Activated B cell treated with CpG ODN at 0.5 μM for 24 hours (primary cell): Measurements from ENCODE around the gene MRGPRD. TPM values are rescaled to one million over a fixed set of nuclear protein-coding genes. Genes with fewer than 3 reads are reported as not detected.
"Not testable (repeated sequence)": the region's sequence is repeated elsewhere in the genome, so short reads cannot be mapped to it uniquely, and the experiment has no call there.

Experiments used
- ATAC-seq: fragments of 200-7000 bp; cut with Tn5 transposase; one replicate; pipeline ENCODE4 v1.10.0; 2021; ENCODE audit warnings: low read depth, mild to moderate bottlenecking, moderate library complexity
- CTCF ChIA-PET: fragments of 350-600 bp; sonication (Branson Sonifier 250); formaldehyde crosslinking; loops from one replicate; lab custom pipeline; 2021; ENCODE audit warnings: antibody characterized with exemption; lab: Charles Lee
- POLR2A ChIA-PET: fragments of 350-600 bp; sonication (Branson Sonifier 250); formaldehyde crosslinking; loops from one replicate; lab custom pipeline; 2021; ENCODE audit warnings: antibody characterized with exemption; lab: Charles Lee
- DNase-seq: peaks from one replicate; pipeline ENCODE4 v3.0.0; 2022
- H3K27ac Mint-ChIP-seq: one replicate; pipeline ENCODE4 v1.8.0; 2020; ENCODE audit warnings: mixed read lengths
- H3K27me3 Mint-ChIP-seq: one replicate; pipeline ENCODE4 v1.8.0; 2021; ENCODE audit warnings: mixed read lengths
- H3K36me3 Mint-ChIP-seq: one replicate; pipeline ENCODE4 v1.8.0; 2021; ENCODE audit warnings: low read depth, mixed read lengths
- H3K4me1 Mint-ChIP-seq: one replicate; pipeline ENCODE4 v1.8.0; 2021; ENCODE audit warnings: mixed read lengths
- H3K4me3 Mint-ChIP-seq: one replicate; pipeline ENCODE4 v1.8.0; 2020; ENCODE audit warnings: mild to moderate bottlenecking, mixed read lengths
- H3K9me3 Mint-ChIP-seq: one replicate; pipeline ENCODE4 v1.8.0; 2020; ENCODE audit warnings: mixed read lengths
- intact Hi-C: fragments of 100-400 bp; cut with micrococcal nuclease; formaldehyde crosslinking; loops from one replicate; pipeline ENCODE4 v1.15.1; 2024
- total RNA-seq: library from RNA; stranded (reverse); gene quantifications from 2 replicates; pipeline ENCODE4 v1.2.3, GENCODE V29; 2022
- TF ChIP-seq, protein P1 (sequence below): fragments of 200-600 bp; IDR thresholded peaks from one replicate; pipeline ENCODE4 v1.8.0; 2022; ENCODE audit warnings: antibody characterized with exemption, mild to moderate bottlenecking

Gene MRGPRD
- total RNA-seq, 1 donor from 2014 or later, result not detected

DNA sequence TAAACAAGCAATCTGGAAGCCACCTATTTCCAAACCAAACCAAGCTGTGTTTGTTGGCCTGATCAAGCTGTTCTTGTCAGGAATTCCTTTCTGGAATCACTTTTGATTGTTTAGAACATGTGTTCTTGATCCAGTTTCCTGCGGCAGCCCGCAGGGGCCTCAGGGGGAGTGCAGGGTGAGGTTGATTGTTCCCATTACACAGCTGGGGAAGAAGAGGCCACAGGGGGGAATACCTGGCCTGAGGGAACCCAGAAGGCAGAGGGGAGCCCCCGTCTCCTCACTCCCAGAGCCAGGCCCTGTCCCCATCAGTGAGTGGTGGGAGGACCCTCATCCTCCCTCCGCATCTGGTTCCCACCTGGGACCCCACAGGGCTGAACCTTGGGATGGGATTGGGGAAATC, 4.2 kb downstream of the MRGPRD start:
- ATAC-seq (no peak), DNase-seq (no peak)
- Mint-ChIP-seq H3K27me3 (peaks cover 15% of the 10 kb centered on the region), H3K4me1 (no peaks in the 10 kb centered on the region), H3K27ac (no peak overlapping the region), H3K4me3 (no peak overlapping the region), H3K9me3 (peaks cover under 1% of the 10 kb centered on the region), H3K36me3 (no peaks in the 10 kb centered on the region)
- TF ChIP-seq, protein P1, sequence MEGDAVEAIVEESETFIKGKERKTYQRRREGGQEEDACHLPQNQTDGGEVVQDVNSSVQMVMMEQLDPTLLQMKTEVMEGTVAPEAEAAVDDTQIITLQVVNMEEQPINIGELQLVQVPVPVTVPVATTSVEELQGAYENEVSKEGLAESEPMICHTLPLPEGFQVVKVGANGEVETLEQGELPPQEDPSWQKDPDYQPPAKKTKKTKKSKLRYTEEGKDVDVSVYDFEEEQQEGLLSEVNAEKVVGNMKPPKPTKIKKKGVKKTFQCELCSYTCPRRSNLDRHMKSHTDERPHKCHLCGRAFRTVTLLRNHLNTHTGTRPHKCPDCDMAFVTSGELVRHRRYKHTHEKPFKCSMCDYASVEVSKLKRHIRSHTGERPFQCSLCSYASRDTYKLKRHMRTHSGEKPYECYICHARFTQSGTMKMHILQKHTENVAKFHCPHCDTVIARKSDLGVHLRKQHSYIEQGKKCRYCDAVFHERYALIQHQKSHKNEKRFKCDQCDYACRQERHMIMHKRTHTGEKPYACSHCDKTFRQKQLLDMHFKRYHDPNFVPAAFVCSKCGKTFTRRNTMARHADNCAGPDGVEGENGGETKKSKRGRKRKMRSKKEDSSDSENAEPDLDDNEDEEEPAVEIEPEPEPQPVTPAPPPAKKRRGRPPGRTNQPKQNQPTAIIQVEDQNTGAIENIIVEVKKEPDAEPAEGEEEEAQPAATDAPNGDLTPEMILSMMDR, result no peak
- CTCF ChIA-PET, result interaction anchor here (0.8 kb wide), 1 partner anchor 23 kb away, joined by 3 read pairs; no protein-coding TSS in a partner anchor
- intact Hi-C loops, result no loop called here
- POLR2A ChIA-PET, result interaction anchor here (0.6 kb wide), 1 partner anchor 14 kb away, joined by 4 read pairs; no protein-coding TSS in a partner anchor

DNA sequence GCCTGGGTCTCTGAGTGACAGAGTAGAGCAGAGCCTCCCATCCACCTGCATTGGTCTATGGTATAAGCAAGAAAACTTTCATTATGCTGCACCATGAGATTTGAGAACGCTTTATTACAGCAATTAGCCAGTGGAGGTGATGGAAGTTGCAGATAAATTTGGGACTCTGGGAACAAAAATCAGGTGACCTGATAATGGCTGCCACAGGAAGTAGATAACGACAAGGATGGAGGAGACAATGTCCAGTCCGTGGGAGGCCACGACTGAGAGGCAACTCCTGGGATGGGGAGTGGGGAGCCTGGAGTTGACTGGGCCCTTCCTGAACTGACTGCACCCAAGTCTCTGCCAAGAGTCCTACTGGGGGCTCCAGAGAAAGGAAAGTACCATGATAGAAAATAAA, 4.7 kb downstream of the MRGPRD start:
- ChIA-PET POLR2A (no interaction called here), CTCF (no interaction called here)
- no peak for DNase-seq
- intact Hi-C loops, result no loop called here
- H3K9me3 Mint-ChIP-seq, result no peaks in the 10 kb centered on the region
- TF ChIP-seq, protein P1, result no peak
- no peaks in the 10 kb centered on the region for H3K36me3 Mint-ChIP-seq
- ATAC-seq, result no peak
- no peak overlapping the region for H3K4me3 Mint-ChIP-seq
- H3K4me1 Mint-ChIP-seq, result no peaks in the 10 kb centered on the region
- no peak overlapping the region for H3K27ac Mint-ChIP-seq
- H3K27me3 Mint-ChIP-seq, result peaks cover 17% of the 10 kb centered on the region

DNA sequence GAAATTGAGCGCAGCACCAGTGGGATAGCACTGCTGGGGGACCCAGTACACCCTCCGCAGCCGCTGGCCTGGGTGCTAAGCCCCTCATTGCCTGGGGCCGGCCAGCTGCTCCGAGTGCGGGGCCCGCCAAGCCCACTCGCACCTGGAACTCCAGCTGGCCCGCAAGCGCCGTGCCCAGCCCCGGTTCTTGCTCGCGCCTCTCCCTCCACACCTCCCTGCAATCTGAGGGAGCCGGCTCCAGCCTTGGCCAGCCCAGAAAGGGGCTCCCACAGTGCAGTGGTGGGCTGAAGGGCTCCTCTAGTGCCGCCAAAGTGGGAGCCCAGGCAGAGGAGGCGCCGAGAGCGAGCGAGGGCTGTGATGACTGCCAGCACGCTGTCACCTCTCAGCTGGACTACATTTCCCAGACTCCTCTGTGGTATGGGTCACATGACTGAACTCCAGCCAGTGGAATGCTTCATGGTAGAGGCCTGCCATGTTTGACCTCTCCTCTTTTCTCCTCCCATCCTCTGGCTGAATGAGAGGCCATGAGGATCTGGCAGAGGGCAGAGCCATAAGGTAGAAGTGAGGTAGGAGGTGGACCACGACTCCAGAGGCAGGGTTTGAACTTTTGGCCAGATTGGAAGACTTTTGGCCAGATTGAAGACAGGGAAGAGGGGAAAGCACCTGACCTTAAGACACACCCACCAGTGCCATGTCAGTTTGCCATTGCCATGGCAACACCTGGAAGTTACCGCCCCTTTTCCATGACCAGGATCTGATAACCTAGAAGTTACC, 6.2 kb downstream of the MRGPRD start:
- TF ChIP-seq, protein P1, result no peak
- no peak for DNase-seq

DNA sequence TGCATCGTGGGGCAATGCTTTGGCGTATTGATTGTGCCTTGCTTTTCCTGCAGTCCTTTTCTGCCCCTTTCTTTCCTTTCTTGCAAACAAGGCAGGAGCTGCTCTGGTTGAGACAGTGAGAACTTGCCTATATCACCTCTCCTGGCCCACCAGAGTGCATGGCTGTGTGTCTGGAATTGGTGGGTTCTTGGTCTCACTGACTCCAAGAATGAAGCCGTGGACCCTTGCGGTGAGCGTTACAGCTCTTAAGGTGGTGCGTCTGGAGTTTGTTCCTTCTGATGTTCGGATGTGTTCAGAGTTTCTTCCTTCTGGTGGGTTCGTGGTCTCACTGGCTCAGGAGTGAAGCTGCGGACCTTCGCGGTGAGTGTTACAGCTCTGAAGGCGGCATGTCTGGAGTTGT, 7.1 kb downstream of the MRGPRD start:
- POLR2A ChIA-PET, result interaction anchor here (0.6 kb wide), 1 partner anchor 65 kb away, joined by 8 read pairs; no protein-coding TSS in a partner anchor
- H3K36me3 Mint-ChIP-seq, ATAC-seq, H3K4me1 Mint-ChIP-seq, H3K4me3 Mint-ChIP-seq, DNase-seq, H3K9me3 Mint-ChIP-seq, intact Hi-C loops, CTCF ChIA-PET, H3K27ac Mint-ChIP-seq: not testable (repeated sequence)
- H3K27me3 Mint-ChIP-seq, result peaks cover 12% of the 10 kb centered on the region

More for the DNA sequence above, 6.2 kb downstream of the MRGPRD start:
- CTCF ChIA-PET, result no interaction called here
- intact Hi-C loops, result no loop called here
- no peaks in the 10 kb centered on the region for H3K9me3 Mint-ChIP-seq
- H3K36me3 Mint-ChIP-seq, result no peaks in the 10 kb centered on the region
- POLR2A ChIA-PET, result no interaction called here
- H3K4me3 Mint-ChIP-seq, result no peak overlapping the region
- H3K27me3 Mint-ChIP-seq, result peaks cover 20% of the 10 kb centered on the region
- no peak overlapping the region for H3K27ac Mint-ChIP-seq
- H3K4me1 Mint-ChIP-seq, result no peaks in the 10 kb centered on the region
- peak; percentile 45 for ATAC-seq

DNA sequence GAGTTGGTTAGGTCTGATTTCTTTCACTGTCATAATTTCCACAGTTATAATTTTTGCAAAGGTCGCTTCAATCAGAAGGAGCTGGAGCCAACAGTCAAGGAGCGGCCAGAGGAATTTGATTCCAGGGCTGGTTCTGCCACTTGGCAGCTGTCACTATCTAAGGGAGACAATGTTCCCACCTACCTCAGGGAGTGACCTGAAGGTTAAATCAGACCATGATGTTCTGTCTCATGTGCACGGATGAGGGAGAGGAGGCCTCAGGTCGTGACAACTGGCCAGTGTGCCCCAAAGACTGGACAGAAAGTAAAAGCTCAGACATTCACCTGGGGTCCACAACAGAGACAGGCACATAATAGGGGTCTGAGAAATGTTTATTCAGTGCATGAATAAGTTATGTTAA, 7.6 kb downstream of the MRGPRD start:
- DNase-seq (no peak), ATAC-seq (no peak)
- Mint-ChIP-seq H3K4me1 (no peaks in the 10 kb centered on the region), H3K9me3 (no peaks in the 10 kb centered on the region), H3K27ac (no peak overlapping the region), H3K36me3 (no peaks in the 10 kb centered on the region), H3K27me3 (peaks cover 10% of the 10 kb centered on the region), H3K4me3 (no peak overlapping the region)
- ChIA-PET CTCF (no interaction called here), POLR2A (interaction anchor here (0.6 kb wide), 1 partner anchor 64 kb away, joined by 8 read pairs; no protein-coding TSS in a partner anchor)
- TF ChIP-seq, protein P1, result no peak
- intact Hi-C loops, result no loop called here
